GM12878 (cell line): Measurements from ENCODE around the gene KDM4D. TPM values are rescaled to one million over a fixed set of nuclear protein-coding genes. Genes with fewer than 3 reads are reported as not detected.

Source experiments
- BRCA1 ChIP-seq: IDR thresholded peaks from 2 replicates; pipeline ENCODE4 v1.6.1; 2011; ENCODE audit warnings: low read depth, low read length, improper control_type of control experiment
- CEBPB ChIP-seq, 2 experiments: fragments of 150-350 bp in 1 of 2; IDR thresholded peaks; 2 replicates each; pipeline ENCODE4 v1.6.1; 2012 to 2014; ENCODE audit warnings: low read depth in 2 of 2, low read length in 2 of 2, borderline replicate concordance in 1 of 2, inconsistent platforms in 1 of 2
- CEBPZ ChIP-seq: fragments of 150-350 bp; IDR thresholded peaks from 2 replicates; pipeline ENCODE4 v1.6.1; 2016; ENCODE audit warnings: low read depth, low read length
- CREB1 ChIP-seq: IDR thresholded peaks from 2 replicates; pipeline ENCODE4 v1.6.1; 2012; ENCODE audit warnings: low read depth, mild to moderate bottlenecking, inconsistent platforms
- E4F1 ChIP-seq: fragments of 450-650 bp; IDR thresholded peaks from 2 replicates; pipeline ENCODE4 v1.6.1; 2018; ENCODE audit warnings: borderline replicate concordance, mild to moderate bottlenecking; ENCODE audit not compliant: partially characterized antibody
- ESRRA ChIP-seq: IDR thresholded peaks from 2 replicates; pipeline ENCODE4 v1.6.1; 2012; ENCODE audit warnings: mild to moderate bottlenecking, low read length, improper control_type of control experiment
- ETV6 ChIP-seq, 2 experiments: fragments of 450-650 bp in 1 of 2; IDR thresholded peaks in 1 of 2; conservative IDR thresholded peaks in 1 of 2; 2 replicates each; pipeline ENCODE4 v1.6.1; 2014; ENCODE audit warnings: antibody characterized with exemption in 1 of 2, borderline replicate concordance in 1 of 2, low read depth in 1 of 2, mild to moderate bottlenecking in 1 of 2, moderate library complexity in 1 of 2
- POLR2AphosphoS2 ChIP-seq: IDR thresholded peaks from 2 replicates; pipeline ENCODE4 v1.6.1; 2011; ENCODE audit warnings: low read depth, mild to moderate bottlenecking, low read length, improper control_type of control experiment, moderate library complexity
- POU2F2 ChIP-seq: IDR thresholded peaks from 3 replicates; pipeline ENCODE4 v1.6.1; 2011; ENCODE audit warnings: low read depth, mild to moderate bottlenecking, low read length, borderline replicate concordance
- PRDM15 ChIP-seq: fragments of 450-650 bp; formaldehyde crosslinking; IDR thresholded peaks from 2 replicates; pipeline ENCODE4 v1.4.0; 2020; ENCODE audit warnings: mild to moderate bottlenecking, moderate library complexity
- SIN3A ChIP-seq: IDR thresholded peaks from 2 replicates; pipeline ENCODE4 v1.6.1; 2012; ENCODE audit warnings: low read depth, low read length, improper control_type of control experiment
- SMARCA5 ChIP-seq: fragments of 450-650 bp; IDR thresholded peaks from 2 replicates; pipeline ENCODE4 v1.6.1; 2017; ENCODE audit warnings: mild to moderate bottlenecking
- SMC3 ChIP-seq: IDR thresholded peaks from 2 replicates; pipeline ENCODE4 v1.6.1; 2011; ENCODE audit warnings: low read length, improper control_type of control experiment, borderline replicate concordance
- SPI1 ChIP-seq: IDR thresholded peaks from 2 replicates; pipeline ENCODE4 v1.6.1; 2011; ENCODE audit warnings: low read depth, mild to moderate bottlenecking, low read length, moderate library complexity, borderline replicate concordance; ENCODE audit not compliant: insufficient read depth
- TARDBP ChIP-seq: IDR thresholded peaks from 2 replicates; pipeline ENCODE4 v1.6.1; 2016; ENCODE audit warnings: borderline replicate concordance
- ZNF24 ChIP-seq: fragments of 450-650 bp; IDR thresholded peaks from 2 replicates; pipeline ENCODE4 v1.6.1; 2017; ENCODE audit warnings: antibody characterized with exemption, mild to moderate bottlenecking
- ZSCAN29 ChIP-seq: fragments of 450-650 bp; IDR thresholded peaks from 2 replicates; pipeline ENCODE4 v1.6.1; 2017; ENCODE audit warnings: mild to moderate bottlenecking, moderate library complexity
- ZZZ3 ChIP-seq: IDR thresholded peaks from 2 replicates; pipeline ENCODE4 v1.6.1; 2011; ENCODE audit warnings: low read depth; ENCODE audit not compliant: control insufficient read depth, insufficient read length
- polyA plus RNA-seq, 11 experiments: library from polyadenylated mRNA; depleted of rRNA in 4 of 11; unstranded in 6 of 11; stranded (reverse) in 5 of 11; fragments of >200 nt; fragmentation: Nextera tagmentation in 4 of 11; fragmentation: Illumina TruSeq in 1 of 11; extraction: Ambion mirVana in 4 of 11; extraction: Trizol in 1 of 11; gene quantifications; 1 replicate in 1 of 11; 2 replicates in 10 of 11; pipeline versions ENCODE4 v1.2.1 to v1.2.3, GENCODE V29; 2011 to 2016; ENCODE audit warnings: inconsistent platforms in 2 of 11, missing spikeins in 2 of 11, low read depth in 1 of 11
- total RNA-seq, 4 experiments: library from RNA; depleted of rRNA in 3 of 4; stranded (reverse); fragments of >200 nt in 3 of 4; fragmentation: Illumina TruSeq in 1 of 4; extraction: Trizol in 1 of 4; gene quantifications; 2 replicates each; pipeline versions ENCODE4 v1.2.1 to v1.2.3, GENCODE V29; 2013 to 2021

The KDM4D gene
- total and polyA plus RNA-seq, 10 of the 15 experiments (the other 5 are each of a cell fraction or from before 2014, with no cell fraction given), result 0.63 to 2.6 (median 1.3) TPM

GRCh38 chr11:94973099-94973968 lies at the start of gene KDM4D, which contains the start of gene CWC15 (continued):
- TF ChIP-seq PRDM15, result no peak
- TF ChIP-seq ESRRA, result no peak
- TF ChIP-seq CREB1, result peak; percentile 76
- TF ChIP-seq TARDBP, result no peak
- TF ChIP-seq BRCA1, result no peak
- peak; percentile 78 for TF ChIP-seq POLR2AphosphoS2
- TF ChIP-seq CEBPZ, result no peak
- TF ChIP-seq ZNF24, result no peak
- peak; percentile 31; the same call in 1 of the 2 replicates for TF ChIP-seq SMARCA5
- peak; percentile 44; the same call in 1 of the 3 replicates for TF ChIP-seq POU2F2
- TF ChIP-seq ZSCAN29, result no peak
- TF ChIP-seq SPI1, result no peak
- TF ChIP-seq ZZZ3, result no peak
- TF ChIP-seq SMC3, result no peak
- peak; percentile 83 for TF ChIP-seq SIN3A
- TF ChIP-seq ETV6 (conservative IDR thresholded peaks at IDR 0.05 in 1 of 2, IDR thresholded peaks at IDR 0.05 in 1 of 2; ENCODE audit: borderline replicate concordance in 1 of 2, low read depth in 1 of 2), result no peak
- TF ChIP-seq E4F1, result no peak
- TF ChIP-seq CEBPB (IDR thresholded peaks at IDR 0.05; ENCODE audit: borderline replicate concordance in 1 of 2, low read depth in 2 of 2, low read length in 2 of 2), result no peak; a peak in 1 of 4 replicates
